ENCODE data around the gene UTP20. TPM values are rescaled to one million over a fixed set of nuclear protein-coding genes. Genes with fewer than 3 reads are reported as not detected.

The UTP20 gene
- total and polyA plus RNA-seq, 2 experiments from 2014 or later = 2.0 to 11.6 TPM

- Histone ChIP-seq H3K9me3 (ENCODE audit: low read depth) (no peaks in the 10 kb centered on the region), H3K9me2 (replicated peaks; ENCODE audit: insufficient read depth) (no peaks in the 10 kb centered on the region), H3K27ac (no peak overlapping the region), H3K79me2 (no peaks in the 10 kb centered on the region), H2AFZ (no peak overlapping the region), H3K4me2 (no peak overlapping the region), H4K20me1 (ENCODE audit: insufficient read depth, poor library complexity, severe bottlenecking) (no peaks in the 10 kb centered on the region), H3K27me3 (no peaks in the 10 kb centered on the region), H3K36me3 (replicated peaks; ENCODE audit: insufficient read depth, low read depth) (no peaks in the 10 kb centered on the region), H3K4me3 (no peak overlapping the region), H3K4me1 (ENCODE audit: insufficient read depth) (no peaks in the 10 kb centered on the region)
- 96% methylated on average over 2 of the region's 2 CpGs for WGBS (ENCODE audit: low lambda C conversion rate, missing lambda C conversion rate)
- TF ChIP-seq EZH2phosphoT487 (IDR thresholded peaks at IDR 0.05; ENCODE audit: low read depth, severe bottlenecking, unreplicated experiment) (no peak), CTCF (IDR thresholded peaks at IDR 0.05; ENCODE audit: poor library complexity) (no peak), EZH2 (IDR thresholded peaks at IDR 0.05; ENCODE audit: borderline replicate concordance) (no peak)
- no peak for DNase-seq (ENCODE audit: low spot score)
Observed at GRCh38 chr12:101235686-101236085, 44.2 kb upstream of the UTP20 start.

- no peak overlapping the region for H3K4me3 ChIP-seq
- H3K4me2 ChIP-seq = no peak overlapping the region
- 80% methylated on average over 4 of the region's 4 CpGs for WGBS (ENCODE audit: low lambda C conversion rate, missing lambda C conversion rate)
- no peaks in the 10 kb centered on the region for H3K27me3 ChIP-seq
- H3K79me2 ChIP-seq = no peaks in the 10 kb centered on the region
- H3K9me3 ChIP-seq (ENCODE audit: low read depth) = no peaks in the 10 kb centered on the region
- H3K36me3 ChIP-seq (replicated peaks; ENCODE audit: insufficient read depth, low read depth) = no peaks in the 10 kb centered on the region
- TF ChIP-seq CTCF (IDR thresholded peaks at IDR 0.05; ENCODE audit: poor library complexity) (no peak), EZH2phosphoT487 (IDR thresholded peaks at IDR 0.05; ENCODE audit: low read depth, severe bottlenecking, unreplicated experiment) (no peak), EZH2 (IDR thresholded peaks at IDR 0.05; ENCODE audit: borderline replicate concordance) (no peak)
- no peaks in the 10 kb centered on the region for H3K4me1 ChIP-seq (ENCODE audit: insufficient read depth)
- no peak overlapping the region for H2AFZ ChIP-seq
- DNase-seq (ENCODE audit: low spot score) = no peak
- H3K27ac ChIP-seq = no peak overlapping the region
- H4K20me1 ChIP-seq (ENCODE audit: insufficient read depth, poor library complexity, severe bottlenecking) = no peaks in the 10 kb centered on the region
- H3K9me2 ChIP-seq (replicated peaks; ENCODE audit: insufficient read depth) = no peaks in the 10 kb centered on the region
Observed at GRCh38 chr12:101238306-101238705, 41.6 kb upstream of the UTP20 start.

- Histone ChIP-seq H3K4me3 (no peak overlapping the region), H3K36me3 (replicated peaks; ENCODE audit: insufficient read depth, low read depth) (no peaks in the 10 kb centered on the region), H3K27me3 (no peaks in the 10 kb centered on the region), H3K4me2 (no peak overlapping the region), H2AFZ (no peak overlapping the region), H3K9me2 (replicated peaks; ENCODE audit: insufficient read depth) (no peaks in the 10 kb centered on the region), H4K20me1 (ENCODE audit: insufficient read depth, poor library complexity, severe bottlenecking) (no peaks in the 10 kb centered on the region), H3K79me2 (no peaks in the 10 kb centered on the region), H3K9me3 (ENCODE audit: low read depth) (no peaks in the 10 kb centered on the region), H3K27ac (no peak overlapping the region), H3K4me1 (ENCODE audit: insufficient read depth) (no peaks in the 10 kb centered on the region)
- 85% methylated on average over 6 of the region's 6 CpGs for WGBS (ENCODE audit: low lambda C conversion rate, missing lambda C conversion rate)
- TF ChIP-seq EZH2 (IDR thresholded peaks at IDR 0.05; ENCODE audit: borderline replicate concordance) = no peak
- no peak for TF ChIP-seq EZH2phosphoT487 (IDR thresholded peaks at IDR 0.05; ENCODE audit: low read depth, severe bottlenecking, unreplicated experiment)
- TF ChIP-seq CTCF (IDR thresholded peaks at IDR 0.05; ENCODE audit: poor library complexity) = no peak
- no peak for DNase-seq (ENCODE audit: low spot score)
Observed at GRCh38 chr12:101238800-101239329, 41.0 kb upstream of the UTP20 start.

GRCh38 chr12:101243074-101243473, 36.8 kb upstream of the UTP20 start:
- 50% methylated on average over 2 of the region's 2 CpGs for WGBS (ENCODE audit: low lambda C conversion rate, missing lambda C conversion rate)
- no peaks in the 10 kb centered on the region for H3K9me3 ChIP-seq (ENCODE audit: low read depth)
- H3K27me3 ChIP-seq = no peaks in the 10 kb centered on the region
- no peak overlapping the region for H3K27ac ChIP-seq
- no peak overlapping the region for H3K4me3 ChIP-seq
- TF ChIP-seq CTCF (IDR thresholded peaks at IDR 0.05; ENCODE audit: poor library complexity) (no peak), EZH2phosphoT487 (IDR thresholded peaks at IDR 0.05; ENCODE audit: low read depth, severe bottlenecking, unreplicated experiment) (no peak), EZH2 (IDR thresholded peaks at IDR 0.05; ENCODE audit: borderline replicate concordance) (no peak)
- DNase-seq (ENCODE audit: low spot score) = no peak
- H3K36me3 ChIP-seq (replicated peaks; ENCODE audit: insufficient read depth, low read depth) = no peaks in the 10 kb centered on the region
- no peaks in the 10 kb centered on the region for H3K9me2 ChIP-seq (replicated peaks; ENCODE audit: insufficient read depth)
- H3K79me2 ChIP-seq = no peaks in the 10 kb centered on the region
- H2AFZ ChIP-seq = no peak overlapping the region
- no peaks in the 10 kb centered on the region for H3K4me1 ChIP-seq (ENCODE audit: insufficient read depth)
- no peaks in the 10 kb centered on the region for H4K20me1 ChIP-seq (ENCODE audit: insufficient read depth, poor library complexity, severe bottlenecking)
- no peak overlapping the region for H3K4me2 ChIP-seq

Data from hepatocyte (in vitro differentiated cells).